RPMI7951 (cell line): ENCODE data around the gene DNAJC11. TPM values are rescaled to one million over a fixed set of nuclear protein-coding genes. Genes with fewer than 3 reads are reported as not detected.
A peak's percentile ranks its signal among the peaks of the same experiment; 100 is the strongest.
"Not testable (repeated sequence)": the region's sequence is repeated elsewhere in the genome, so short reads cannot be mapped to it uniquely, and the experiment has no call there.

Experiments
- DNase-seq: peaks from one replicate; pipeline ENCODE4 v3.0.0-alpha.2; 2012; ENCODE audit warnings: low read depth
- total RNA-seq: library from RNA; depleted of rRNA; stranded (reverse); fragments of >200 nt; shearing (Covaris generic); gene quantifications from 2 replicates; pipeline ENCODE4 v1.2.3, GENCODE V29; 2014

DNAJC11 gene
- total RNA-seq, 1 experiment from 2014 or later = 24.6 TPM

GRCh38 chr1:6653436-6654290 lies 48.0 kb downstream of the DNAJC11 start:
- no peak for DNase-seq

GRCh38 chr1:6652986-6653385 lies 48.6 kb downstream of the DNAJC11 start:
- no peak for DNase-seq

- DNase-seq = no peak
Measured at GRCh38 chr1:6651909-6652308, 49.7 kb downstream of the DNAJC11 start.

GRCh38 chr1:6648556-6648955 lies 53.1 kb downstream of the DNAJC11 start:
- no peak for DNase-seq

GRCh38 chr1:6646499-6647148 lies 55.0 kb downstream of the DNAJC11 start:
- DNase-seq = peak; percentile 47

- no peak for DNase-seq
Measured at GRCh38 chr1:6645018-6645417, 56.6 kb downstream of the DNAJC11 start.

GRCh38 chr1:6640867-6641266 lies 60.7 kb downstream of the DNAJC11 start:
- DNase-seq = not testable (repeated sequence)

- DNase-seq = no peak
Measured at GRCh38 chr1:6638226-6638625, 63.4 kb downstream of the DNAJC11 start.

- DNase-seq = no peak
Measured at GRCh38 chr1:6637770-6638169, 63.8 kb downstream of the DNAJC11 start.

GRCh38 chr1:6636778-6637177 lies 64.8 kb downstream of the DNAJC11 start:
- DNase-seq = not testable (repeated sequence)

- DNase-seq = no peak
Measured at GRCh38 chr1:6635910-6636760, 65.5 kb downstream of the DNAJC11 start.

- DNase-seq = no peak
Measured at GRCh38 chr1:6635161-6635909, 66.3 kb downstream of the DNAJC11 start.

GRCh38 chr1:6634371-6635052 lies 67.1 kb downstream of the DNAJC11 start:
- DNase-seq = peak; percentile 32

GRCh38 chr1:6632588-6633514 lies 68.8 kb downstream of the DNAJC11 start:
- no peak for DNase-seq

- DNase-seq = no peak
Measured at GRCh38 chr1:6631058-6631457, 70.6 kb downstream of the DNAJC11 start.

- DNase-seq = no peak
Measured at GRCh38 chr1:6630027-6630426, 71.6 kb downstream of the DNAJC11 start.

- DNase-seq = no peak
Measured at GRCh38 chr1:6628971-6629479, 72.6 kb downstream of the DNAJC11 start.

GRCh38 chr1:6627841-6628545 lies 73.6 kb downstream of the DNAJC11 start:
- DNase-seq = no peak

- DNase-seq = no peak
Measured at GRCh38 chr1:6627031-6627430, 74.6 kb downstream of the DNAJC11 start.
